Stomach (tissue), 4 donors: ENCODE results near the gene F8A1.
"Not testable (repeated sequence)": the region's sequence is repeated elsewhere in the genome, so short reads cannot be mapped to it uniquely, and the experiment has no call there.

Experiments used
- CTCF ChIP-seq, 7 experiments: fragments of 450-650 bp in 4 of 7; fragments of 200-600 bp in 3 of 7; sonication (generic) in 3 of 7; IDR thresholded peaks; one replicate each; pipeline ENCODE4 v1.5.1; 2016 to 2019; ENCODE audit warnings: antibody characterized with exemption in 7 of 7, control low read depth in 2 of 7, mild to moderate bottlenecking in 1 of 7
- EP300 ChIP-seq: sonication (generic); formaldehyde crosslinking; IDR thresholded peaks from one replicate; pipeline ENCODE4 v1.6.1; 2017; ENCODE audit warnings: antibody characterized with exemption
- POLR2A ChIP-seq, 4 donors: fragments of 450-650 bp; IDR thresholded peaks; one replicate each; pipeline ENCODE4 v1.6.1; 2016; ENCODE audit warnings: antibody characterized with exemption in 4 of 4, control low read depth in 2 of 4, mild to moderate bottlenecking in 1 of 4, moderate library complexity in 1 of 4
- POLR2AphosphoS5 ChIP-seq, 3 donors: sonication (generic); formaldehyde crosslinking; IDR thresholded peaks; one replicate each; pipeline ENCODE4 v1.6.1; 2016; ENCODE audit warnings: antibody characterized with exemption in 3 of 3

GRCh38 chrX:154924771-154925170 lies 38.6 kb downstream of the F8A1 start:
- not testable (repeated sequence) for TF ChIP-seq CTCF (IDR thresholded peaks at IDR 0.05); POLR2AphosphoS5 (IDR thresholded peaks at IDR 0.05); POLR2A (IDR thresholded peaks at IDR 0.05); EP300
